ENCODE results near the gene STIM1.

DNA sequence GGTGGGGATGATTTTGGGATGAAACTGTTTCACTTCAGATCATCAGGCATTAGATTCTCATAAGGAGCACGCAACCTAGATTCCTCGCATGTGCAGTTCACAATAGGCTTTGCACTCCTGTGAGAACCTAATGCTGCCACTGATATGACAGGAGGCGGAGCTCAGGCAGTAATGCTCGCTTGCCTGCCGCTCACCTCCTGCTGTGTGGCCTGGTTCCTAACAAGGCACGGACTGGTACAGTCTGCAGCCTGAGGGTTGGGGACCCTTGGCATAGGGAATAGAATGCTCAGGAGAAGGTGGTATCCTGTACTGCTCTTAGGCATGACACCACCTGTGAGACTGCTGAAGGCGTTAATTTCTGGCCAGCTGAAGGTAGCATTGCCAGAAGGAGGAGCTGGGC lies 47.0 kb downstream of the STIM1 start:
- TF ChIP-seq CTCF (IDR thresholded peaks at IDR 0.05) (no peak), POLR2A (IDR thresholded peaks at IDR 0.05) (no peak)
